ENCODE results near the gene PDZD2.
"Not testable (repeated sequence)": the region's sequence is repeated elsewhere in the genome, so short reads cannot be mapped to it uniquely, and the experiment has no call there.

Gene PDZD2

DNA sequence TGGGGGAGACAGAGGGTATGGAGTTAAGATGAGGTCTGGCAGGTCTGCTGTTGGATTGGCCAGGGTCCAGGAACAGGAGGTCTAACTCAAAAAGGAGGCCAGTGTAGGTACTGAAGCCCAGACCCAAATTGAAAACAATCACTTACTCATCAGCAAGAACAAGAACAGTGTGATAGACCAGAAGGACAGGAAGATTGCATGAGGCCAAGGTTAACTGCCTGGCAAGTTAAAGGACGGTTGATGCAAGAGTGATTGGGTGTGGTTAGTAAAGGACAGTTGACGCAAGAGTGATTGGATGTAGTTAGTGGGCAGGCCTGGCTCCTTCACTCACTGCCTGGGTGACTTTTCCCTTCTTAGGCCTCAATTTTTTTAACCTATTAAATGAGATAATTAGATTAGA lies 132.6 kb downstream of the PDZD2 start:
- DNase-seq: no peak

DNA sequence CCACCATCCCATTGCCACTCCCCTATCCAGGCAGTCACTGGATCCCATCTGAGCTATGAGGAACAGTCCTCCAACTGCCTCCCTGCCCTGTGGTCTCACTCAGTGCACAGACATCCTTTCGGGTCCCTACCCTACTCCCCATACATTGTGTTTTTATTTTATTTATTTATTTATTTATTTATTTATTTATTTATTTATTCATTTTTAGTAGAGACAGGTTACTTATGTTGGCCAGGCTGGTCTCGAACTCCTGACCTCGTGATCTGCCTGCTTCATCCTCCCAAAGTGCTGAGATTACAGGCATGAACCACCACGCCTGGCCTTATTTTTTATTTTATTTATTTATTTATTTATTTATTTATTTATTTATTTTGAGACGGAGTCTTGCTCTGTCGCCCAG lies 137.4 kb downstream of the PDZD2 start:
- not testable (repeated sequence) for DNase-seq

DNA sequence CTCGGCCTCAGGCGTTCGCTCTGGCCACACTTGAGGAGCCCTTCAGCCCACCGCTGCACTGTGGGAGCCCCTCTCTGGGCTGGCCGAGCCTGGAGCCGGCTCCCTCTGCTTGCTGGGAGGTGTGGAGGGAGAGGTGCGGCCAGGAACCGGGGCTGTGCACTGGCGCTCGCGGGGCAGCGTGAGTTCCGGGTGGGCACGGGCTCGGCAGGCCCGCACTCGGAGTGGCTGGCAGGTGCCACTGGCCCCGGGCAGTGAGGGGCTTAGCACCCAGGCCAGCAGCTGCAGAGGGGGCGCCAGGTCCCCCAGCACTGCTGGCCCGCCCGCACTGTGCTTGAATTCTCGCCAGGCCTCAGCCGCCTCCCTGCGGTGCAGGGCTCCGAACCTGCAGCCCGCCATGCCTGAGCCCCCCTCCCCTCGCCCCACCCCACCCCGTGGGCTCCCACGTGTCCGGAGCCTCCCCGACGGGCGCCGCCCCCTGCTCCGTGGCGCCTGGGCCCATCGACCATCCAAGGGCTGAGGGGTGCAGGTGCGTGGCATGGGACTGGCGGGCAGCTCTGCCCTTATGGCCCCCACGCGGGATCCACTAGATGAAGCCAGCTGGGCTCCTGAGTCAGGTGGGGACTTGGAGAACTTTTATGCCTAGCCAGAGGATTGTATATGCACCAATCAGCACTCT lies 138.2 kb downstream of the PDZD2 start:
- DNase-seq: no peak

DNA sequence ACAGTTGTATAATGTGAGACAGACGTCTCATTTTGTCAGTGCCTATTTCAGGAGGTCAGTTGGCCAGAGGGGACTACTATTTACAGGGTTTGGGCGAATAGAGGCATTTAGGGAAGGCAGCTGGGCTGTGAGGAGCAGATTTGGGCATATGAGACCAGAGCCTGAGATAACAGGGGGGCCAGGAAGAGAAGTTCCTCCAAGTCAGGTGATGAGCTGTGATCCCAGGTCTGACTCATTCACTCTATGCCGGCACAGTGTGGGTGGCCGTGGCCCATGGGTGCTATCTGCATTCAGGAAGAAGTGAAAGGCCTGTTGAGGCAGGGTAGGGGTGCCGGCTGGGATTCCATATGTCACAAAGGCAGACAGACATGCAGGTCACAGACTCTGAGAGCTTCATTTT lies 142.8 kb downstream of the PDZD2 start:
- no peak for DNase-seq

DNA sequence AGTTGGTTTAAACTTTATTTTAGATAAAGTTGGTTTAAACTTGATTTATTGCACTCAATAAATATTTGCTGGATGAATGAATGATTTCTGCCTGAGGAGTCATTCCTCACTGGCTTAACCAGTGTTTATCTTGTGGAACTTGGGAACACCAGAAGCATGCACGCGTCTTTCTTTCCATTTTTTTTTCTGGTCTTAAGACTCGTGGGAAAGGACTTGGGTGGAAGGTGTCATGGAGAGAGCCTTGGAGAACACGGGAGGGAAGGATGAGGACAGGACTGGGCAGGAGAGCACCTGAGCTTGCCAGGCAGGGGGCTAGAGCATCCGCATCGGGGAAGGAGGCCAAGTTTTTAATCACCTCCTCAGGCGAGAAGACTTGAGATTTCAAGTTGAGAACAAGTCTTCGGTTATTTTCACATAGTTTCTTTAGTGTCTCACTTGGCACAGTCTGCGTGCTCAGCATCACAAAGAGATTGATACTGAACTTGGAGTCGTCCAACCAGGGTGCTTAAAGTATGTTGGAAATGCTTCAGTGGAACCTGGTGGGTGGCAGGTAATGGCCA lies 144.2 kb downstream of the PDZD2 start:
- DNase-seq: no peak

- DNase-seq: no peak
Observed at GRCh38 chr5:31783731-31784130, 144.8 kb downstream of the PDZD2 start.

DNA sequence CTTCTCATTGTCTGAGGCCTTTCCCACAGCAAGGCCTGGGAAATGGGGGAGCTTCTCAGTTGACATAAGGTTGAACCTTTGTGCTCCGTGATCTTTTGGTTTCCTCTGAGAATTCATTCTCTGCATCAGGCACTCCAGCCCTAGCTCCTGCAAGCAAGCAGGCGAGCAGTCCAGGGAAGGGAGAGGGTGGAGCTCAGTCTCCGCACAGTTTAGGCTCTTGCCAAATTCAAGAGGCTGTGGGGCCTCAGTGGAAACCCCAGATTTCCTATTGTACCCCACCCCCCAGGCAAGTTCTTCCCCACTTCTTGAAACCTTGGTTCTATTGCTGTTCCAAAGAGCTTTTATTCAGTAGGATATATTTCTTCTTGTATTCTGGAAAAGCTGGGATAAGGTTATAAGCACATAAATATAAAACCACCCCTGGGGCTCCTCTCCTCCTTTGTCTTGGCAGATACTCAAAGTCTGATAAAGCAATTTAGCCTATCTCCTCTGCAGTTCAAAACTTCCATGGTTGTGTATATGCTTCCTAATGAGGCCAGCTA lies 147.2 kb downstream of the PDZD2 start:
- no peak for DNase-seq

- DNase-seq: no peak
Observed at GRCh38 chr5:31794009-31794408, 155.1 kb downstream of the PDZD2 start.

GRCh38 chr5:31798168-31798567 lies 159.2 kb downstream of the PDZD2 start:
- DNase-seq: no peak

DNA sequence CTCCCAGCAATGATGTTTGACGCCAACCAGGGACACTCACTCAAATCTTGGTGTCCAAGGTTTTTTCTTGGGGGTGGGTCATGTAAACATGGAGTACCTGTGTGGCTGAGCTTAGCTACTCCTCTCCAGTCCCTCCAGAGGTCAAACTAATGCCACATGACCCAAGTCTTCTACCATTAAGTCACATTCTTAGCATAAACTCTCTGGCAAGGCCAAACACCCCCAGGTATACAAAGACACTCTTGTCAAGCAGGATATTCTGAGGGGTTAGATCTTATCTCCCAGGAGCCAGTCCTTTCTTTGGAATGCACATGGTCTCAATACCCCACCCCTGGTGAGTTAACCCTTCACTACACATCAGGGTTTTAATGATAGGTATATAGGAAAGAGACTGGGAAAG lies 161.4 kb downstream of the PDZD2 start:
- no peak for DNase-seq

DNA sequence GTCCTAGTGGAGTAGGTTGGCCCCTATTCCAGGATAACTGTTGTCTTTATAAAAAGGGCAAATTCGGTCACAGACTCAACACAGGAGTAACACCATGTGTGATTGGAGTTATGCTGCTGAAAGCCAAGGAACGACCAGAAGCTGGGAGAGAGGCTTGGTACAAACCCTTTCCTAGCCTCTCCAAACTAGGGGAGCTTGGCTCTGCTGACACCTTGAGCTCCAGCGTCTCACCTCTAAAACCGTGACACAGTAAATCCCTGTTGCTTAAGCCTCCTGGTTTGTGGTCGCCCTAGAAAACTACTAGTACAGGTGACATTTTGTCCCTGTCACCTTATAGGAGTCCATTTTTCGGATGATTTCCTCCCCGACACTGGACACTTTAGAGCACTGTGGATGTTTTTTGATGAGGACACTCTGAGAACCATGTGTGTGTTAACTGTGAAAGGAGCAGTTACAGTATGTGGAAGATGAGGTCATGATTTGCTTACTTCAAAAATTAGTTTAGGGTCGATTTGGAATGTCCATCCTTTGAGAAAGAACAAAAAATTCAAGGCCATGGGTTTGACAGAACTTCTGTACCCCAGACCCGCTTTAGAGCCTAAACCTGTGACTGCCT lies 167.0 kb downstream of the PDZD2 start:
- no peak for DNase-seq

- DNase-seq: no peak
Observed at GRCh38 chr5:31806561-31806960, 167.6 kb downstream of the PDZD2 start.

GRCh38 chr5:31807789-31808540 lies 169.0 kb downstream of the PDZD2 start:
- DNase-seq: no peak

- DNase-seq: peak; percentile 59
Observed at GRCh38 chr5:31809050-31809870, 170.3 kb downstream of the PDZD2 start.

DNA sequence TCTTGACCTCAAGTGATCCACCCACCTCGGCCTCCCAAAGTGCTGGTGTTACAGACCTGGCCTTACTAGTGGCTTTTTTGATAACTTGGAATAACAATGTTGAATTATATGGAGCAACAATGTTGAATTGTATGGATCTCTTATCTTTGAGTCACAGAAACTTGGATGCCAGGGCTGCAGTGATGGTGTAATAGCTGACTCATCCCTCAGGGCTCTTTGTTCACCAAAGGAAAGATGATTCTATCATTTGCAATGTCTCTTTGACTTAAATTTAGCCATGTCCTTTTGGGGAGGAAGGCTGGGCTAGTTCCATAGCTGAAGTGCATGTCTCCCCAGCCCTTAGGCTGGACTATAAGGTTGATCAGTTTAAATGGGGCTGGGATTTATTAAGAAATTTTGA lies 172.3 kb downstream of the PDZD2 start:
- DNase-seq: no peak

GRCh38 chr5:31815376-31815775 lies 176.4 kb downstream of the PDZD2 start:
- no peak for DNase-seq

DNA sequence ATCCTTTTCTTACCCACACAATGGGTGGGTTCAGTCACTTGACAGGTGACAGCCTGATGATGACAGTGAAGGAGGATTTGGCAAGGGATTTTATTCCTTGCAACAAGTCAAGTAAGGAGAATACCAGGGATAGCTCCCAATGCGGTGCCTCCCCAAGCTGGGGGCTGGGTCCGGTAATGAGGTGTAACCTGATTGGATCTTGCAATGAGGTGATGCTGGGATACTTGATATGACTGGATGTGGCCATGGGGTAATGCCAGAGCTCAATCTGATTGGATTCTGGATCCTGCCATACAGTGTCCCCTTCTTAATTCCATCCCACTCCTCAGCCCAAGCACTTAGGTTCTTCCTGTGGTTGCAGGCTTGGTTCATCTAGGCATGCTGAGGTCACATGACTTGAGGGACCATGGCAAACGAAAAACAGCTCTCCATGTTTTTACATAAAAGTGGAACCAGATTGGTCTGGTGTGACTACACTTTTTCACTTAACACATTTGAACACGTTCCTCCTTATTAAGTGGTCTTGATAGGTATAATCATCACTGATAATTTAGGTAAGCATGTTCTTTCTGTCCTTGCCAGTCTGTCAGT lies 181.1 kb downstream of the PDZD2 start:
- DNase-seq: no peak

DNA sequence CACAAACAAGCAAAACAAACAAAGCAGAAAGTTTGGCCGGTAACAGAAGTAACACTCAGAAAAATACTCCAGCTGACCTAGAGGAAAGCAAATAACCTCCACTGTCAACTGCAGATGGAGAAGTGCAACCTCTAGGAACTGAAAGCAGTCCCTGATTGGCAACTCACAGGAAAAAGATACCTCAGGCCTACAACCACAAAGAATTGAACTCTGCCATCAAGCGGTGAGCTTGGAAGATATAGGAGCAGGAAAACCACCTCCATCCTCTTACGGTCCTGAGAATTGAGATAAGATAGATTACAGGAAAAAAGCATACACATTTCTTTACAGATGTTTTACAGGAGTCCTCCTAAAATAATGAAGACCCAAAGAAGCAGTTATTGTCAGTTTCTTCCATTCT lies 184.5 kb downstream of the PDZD2 start:
- DNase-seq: no peak

DNA sequence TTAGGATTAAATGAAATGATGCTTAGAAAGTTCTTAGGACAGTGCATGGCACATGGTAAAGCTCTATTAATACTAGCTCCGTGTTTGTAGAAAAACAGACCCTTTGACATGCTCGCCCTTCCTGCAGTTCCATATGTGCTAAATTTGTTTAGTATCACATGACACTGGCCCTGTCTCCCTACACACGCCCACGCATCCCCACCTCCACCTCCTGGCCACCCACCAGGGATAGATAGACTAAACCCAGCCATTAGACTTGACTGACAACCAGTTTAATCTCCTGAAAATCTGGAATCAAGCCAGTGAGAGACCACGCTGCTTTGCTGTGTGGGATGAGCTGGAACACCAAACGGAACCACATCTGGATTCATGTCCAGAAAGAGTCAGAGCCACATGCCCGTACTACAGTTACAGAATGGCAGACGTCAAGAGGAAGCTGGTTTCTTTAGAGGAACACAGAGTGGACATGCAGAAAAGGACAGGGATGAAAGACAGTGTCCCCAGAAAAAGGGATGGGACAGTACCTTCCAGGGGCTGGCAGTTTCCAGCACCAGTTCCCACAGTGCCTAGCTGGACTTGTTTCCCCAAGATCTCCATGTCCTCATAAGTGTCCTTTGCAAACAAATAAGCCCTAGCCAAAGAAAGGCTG lies 186.1 kb downstream of the PDZD2 start:
- DNase-seq: no peak

- DNase-seq: peak; percentile 75
Observed at GRCh38 chr5:31825518-31826068, 186.7 kb downstream of the PDZD2 start.

DNA sequence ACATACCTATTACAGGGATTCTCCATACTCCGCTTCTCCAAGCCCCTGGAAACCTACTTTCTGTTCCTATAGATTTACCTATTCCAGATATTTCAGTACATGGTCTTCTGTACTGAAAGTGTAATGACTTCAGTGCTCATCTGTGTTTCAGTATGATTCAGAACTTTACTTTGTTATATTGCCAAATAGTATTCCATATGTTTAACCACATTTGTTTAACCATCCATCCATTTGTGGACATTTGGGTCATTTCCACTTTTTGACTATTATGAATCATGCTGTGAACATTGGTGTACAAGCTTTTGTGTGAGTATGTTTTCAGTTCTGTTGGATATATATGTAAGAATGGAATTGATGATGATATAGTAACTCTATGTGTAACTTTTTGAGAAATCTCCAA lies 188.9 kb downstream of the PDZD2 start:
- DNase-seq: no peak
